ENCODE measurements around the gene GABRP. TPM values are rescaled to one million over a fixed set of nuclear protein-coding genes. Genes with fewer than 3 reads are reported as not detected.

The GABRP gene
- total and polyA plus RNA-seq, 2 donors (not counting 3 experiments of a cell fraction or from before 2014, with no cell fraction given), result 0.66 to 3.0 TPM

- no peak for FAIRE-seq
- dilution Hi-C loops (cut with MboI; ENCODE audit: extremely low pct_ligation_motif_present, low sequenced_read_pairs), result no loop called here
Observed at GRCh38 chr5:170844651-170845050, 61.1 kb downstream of the GABRP start.

DNA sequence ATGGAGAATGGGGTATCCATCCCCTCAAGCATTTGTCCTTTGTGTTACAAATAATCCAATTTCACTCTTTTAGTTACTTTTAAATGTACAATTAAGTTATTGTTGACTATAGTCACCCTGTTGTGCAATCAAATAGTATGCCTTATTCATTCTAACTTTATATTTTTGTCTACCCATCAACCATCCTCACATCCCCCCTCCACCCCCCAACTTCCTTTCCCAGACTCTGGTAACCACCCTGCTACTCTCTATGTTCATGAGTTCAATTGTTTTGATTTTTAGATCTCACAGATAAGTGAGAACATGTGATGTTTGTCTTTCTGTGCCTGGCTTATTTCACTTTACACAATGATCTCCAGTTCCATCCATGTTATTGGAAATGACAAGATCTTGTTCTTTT lies 62.9 kb downstream of the GABRP start:
- H3K79me2 ChIP-seq (ENCODE audit: control insufficient read depth, insufficient read depth, low read length), result no peaks in the 10 kb centered on the region
- no peaks in the 10 kb centered on the region for H3K36me3 ChIP-seq (ENCODE audit: control insufficient read depth in 2 of 2, extremely low read depth in 1 of 2, insufficient read depth in 2 of 2, low read length in 2 of 2)
- no peaks in the 10 kb centered on the region for H4K20me1 ChIP-seq (replicated peaks; ENCODE audit: control insufficient read depth, extremely low read depth, insufficient read depth, low read length)
- TF ChIP-seq, protein P1, sequence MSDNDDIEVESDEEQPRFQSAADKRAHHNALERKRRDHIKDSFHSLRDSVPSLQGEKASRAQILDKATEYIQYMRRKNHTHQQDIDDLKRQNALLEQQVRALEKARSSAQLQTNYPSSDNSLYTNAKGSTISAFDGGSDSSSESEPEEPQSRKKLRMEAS (IDR thresholded peaks at IDR 0.05; ENCODE audit: insufficient read depth, insufficient read length), result no peak
- TF ChIP-seq GATA2 (IDR thresholded peaks at IDR 0.05; ENCODE audit: insufficient read depth, insufficient read length, low read depth, low read length) (no peak), FOS (IDR thresholded peaks at IDR 0.05; ENCODE audit: borderline replicate concordance, insufficient read depth, low read length) (no peak), JUN (IDR thresholded peaks at IDR 0.05; ENCODE audit: borderline replicate concordance, insufficient read depth, insufficient read length, low read depth) (no peak), EZH2 (IDR thresholded peaks at IDR 0.05; ENCODE audit: borderline replicate concordance, low read depth, low read length, severe bottlenecking) (no peak), MYC (IDR thresholded peaks at IDR 0.05; ENCODE audit: low read depth, low read length) (no peak), CTCF (IDR thresholded peaks at IDR 0.05; ENCODE audit: extremely low read depth in 1 of 2, insufficient read depth in 1 of 2, low read depth in 1 of 2, low read length in 2 of 2) (no peak), POLR2A (IDR thresholded peaks at IDR 0.05; ENCODE audit: low read depth, low read length) (no peak), POLR2AphosphoS5 (IDR thresholded peaks at IDR 0.05; ENCODE audit: insufficient read depth, low read depth, low read length) (no peak)
- dilution Hi-C loops (cut with MboI; ENCODE audit: extremely low pct_ligation_motif_present, low sequenced_read_pairs) (no loop called here), intact Hi-C loops (cut with micrococcal nuclease) (no loop called here)
- FAIRE-seq, result peak; percentile 24
- CTCF ChIA-PET, result no interaction called here
- H3K9me1 ChIP-seq (replicated peaks; ENCODE audit: control insufficient read depth, extremely low read depth, insufficient read depth, low read length), result no peaks in the 10 kb centered on the region
- no peak for DNase-seq (ENCODE audit: low read depth, low spot score)
- no peak overlapping the region for H3K4me3 ChIP-seq (replicated peaks in 1 of 3; ENCODE audit: insufficient read depth in 1 of 3, low read depth in 1 of 3, low read length in 3 of 3)
- H2AFZ ChIP-seq (ENCODE audit: low read depth, low read length), result no peak overlapping the region
- POLR2A ChIA-PET, result no interaction called here
- H3K4me2 ChIP-seq (ENCODE audit: insufficient read depth, low read length), result no peak overlapping the region
- no peaks in the 10 kb centered on the region for H3K9me3 ChIP-seq (replicated peaks; ENCODE audit: control insufficient read depth, insufficient read depth, low read length)
- no peak overlapping the region for H3K27ac ChIP-seq (ENCODE audit: insufficient read depth, low read depth, low read length)
- H3K27me3 ChIP-seq (ENCODE audit: control insufficient read depth in 2 of 2, insufficient read depth in 2 of 2, low read length in 2 of 2), result no peaks in the 10 kb centered on the region
- H3K9ac ChIP-seq (replicated peaks; ENCODE audit: extremely low read depth, insufficient read depth, low read length), result no peak overlapping the region
- BruUV-seq (replicated peaks), result no TSS peak
- H3K4me1 ChIP-seq (ENCODE audit: control insufficient read depth, extremely low read depth, insufficient read depth, low read length), result no peaks in the 10 kb centered on the region

More at GRCh38 chr5:170844651-170845050, 61.1 kb downstream of the GABRP start:
- Histone ChIP-seq H3K27ac (ENCODE audit: insufficient read depth, low read depth, low read length) (no peak overlapping the region), H3K9ac (replicated peaks; ENCODE audit: extremely low read depth, insufficient read depth, low read length) (no peak overlapping the region), H3K4me1 (ENCODE audit: control insufficient read depth, extremely low read depth, insufficient read depth, low read length) (no peaks in the 10 kb centered on the region), H4K20me1 (replicated peaks; ENCODE audit: control insufficient read depth, extremely low read depth, insufficient read depth, low read length) (no peaks in the 10 kb centered on the region), H3K4me2 (ENCODE audit: insufficient read depth, low read length) (no peak overlapping the region), H3K27me3 (ENCODE audit: control insufficient read depth in 2 of 2, insufficient read depth in 2 of 2, low read length in 2 of 2) (no peaks in the 10 kb centered on the region), H3K9me1 (replicated peaks; ENCODE audit: control insufficient read depth, extremely low read depth, insufficient read depth, low read length) (no peaks in the 10 kb centered on the region), H3K36me3 (ENCODE audit: control insufficient read depth in 2 of 2, extremely low read depth in 1 of 2, insufficient read depth in 2 of 2, low read length in 2 of 2) (no peaks in the 10 kb centered on the region), H2AFZ (ENCODE audit: low read depth, low read length) (no peak overlapping the region), H3K9me3 (replicated peaks; ENCODE audit: control insufficient read depth, insufficient read depth, low read length) (no peaks in the 10 kb centered on the region), H3K4me3 (replicated peaks in 1 of 3; ENCODE audit: insufficient read depth in 1 of 3, low read depth in 1 of 3, low read length in 3 of 3) (no peak overlapping the region), H3K79me2 (ENCODE audit: control insufficient read depth, insufficient read depth, low read length) (no peaks in the 10 kb centered on the region)
- no TSS peak for BruUV-seq (replicated peaks)
- ChIA-PET POLR2A (no interaction called here), CTCF (no interaction called here)
- intact Hi-C loops (cut with micrococcal nuclease), result no loop called here
- no peak for DNase-seq (ENCODE audit: low read depth, low spot score)
- TF ChIP-seq MYC (IDR thresholded peaks at IDR 0.05; ENCODE audit: low read depth, low read length) (no peak), EZH2 (IDR thresholded peaks at IDR 0.05; ENCODE audit: borderline replicate concordance, low read depth, low read length, severe bottlenecking) (no peak), GATA2 (IDR thresholded peaks at IDR 0.05; ENCODE audit: insufficient read depth, insufficient read length, low read depth, low read length) (no peak), JUN (IDR thresholded peaks at IDR 0.05; ENCODE audit: borderline replicate concordance, insufficient read depth, insufficient read length, low read depth) (no peak)
- TF ChIP-seq, protein P1 (IDR thresholded peaks at IDR 0.05; ENCODE audit: insufficient read depth, insufficient read length), result no peak

Data from endothelial cell of umbilical vein (primary cell).